Endothelial cell of umbilical vein (primary cell): ENCODE results near the gene SPRY4. TPM values are rescaled to one million over a fixed set of nuclear protein-coding genes. Genes with fewer than 3 reads are reported as not detected.

ENCODE experiments used
- BruUV-seq: library from RNA; stranded (reverse); fragments of 400-500 nt; replicated peaks from 2 replicates; lab custom pipeline; 2021; lab: Mats Ljungman, UMichigan
- CTCF ChIA-PET: fragments of 300-600, 350-600 bp; sonication (Branson Sonifier 250); formaldehyde crosslinking; loops from one replicate; lab custom pipeline; 2021; ENCODE audit warnings: antibody characterized with exemption, inconsistent platforms; lab: Charles Lee
- POLR2A ChIA-PET: fragments of 300-600, 350-600 bp; sonication (Branson Sonifier 250); formaldehyde crosslinking; loops from one replicate; lab custom pipeline; 2021; ENCODE audit warnings: antibody characterized with exemption, inconsistent platforms; lab: Charles Lee
- DNase-seq: peaks from one replicate; pipeline ENCODE4 v3.0.0-alpha.2; 2011; ENCODE audit warnings: low read depth, low spot score
- FAIRE-seq: peaks from 2 replicates; lab custom pipeline; 2011; peaks lifted over from hg19 to GRCh38; lab: Jason Lieb, UNC
- H2AFZ ChIP-seq: 2 replicates; pipeline ENCODE4 v1.6.0; 2012; ENCODE audit warnings: low read depth, low read length, control low read depth, inconsistent platforms
- H3K27ac ChIP-seq: 2 replicates; pipeline ENCODE4 v1.5.1; 2011; ENCODE audit warnings: low read depth, mild to moderate bottlenecking, control low read depth, low read length, moderate library complexity; ENCODE audit not compliant: insufficient read depth
- H3K27me3 ChIP-seq, 2 experiments: 2 replicates each; pipeline versions ENCODE4 v1.6.0 to v1.6.1; 2011; ENCODE audit warnings: low read length in 2 of 2, mixed read lengths in 1 of 2; ENCODE audit not compliant: control insufficient read depth in 2 of 2, insufficient read depth in 2 of 2
- H3K36me3 ChIP-seq, 2 experiments: 2 replicates in 1 of 2; 3 replicates in 1 of 2; pipeline ENCODE4 v1.5.1; 2011; ENCODE audit warnings: low read length in 2 of 2, mild to moderate bottlenecking in 1 of 2, moderate library complexity in 1 of 2; ENCODE audit not compliant: control insufficient read depth in 2 of 2, insufficient read depth in 2 of 2; ENCODE audit errors: extremely low read depth in 1 of 2
- H3K4me1 ChIP-seq: 3 replicates; pipeline ENCODE4 v1.5.1; 2011; ENCODE audit warnings: mild to moderate bottlenecking, low read length; ENCODE audit not compliant: control insufficient read depth, insufficient read depth; ENCODE audit errors: extremely low read depth
- H3K4me2 ChIP-seq: 2 replicates; pipeline ENCODE4 v1.6.1; 2011; ENCODE audit warnings: low read length, control low read depth, mixed read lengths; ENCODE audit not compliant: insufficient read depth
- H3K4me3 ChIP-seq, 3 experiments: fragments of 200-600 bp in 1 of 3; sonication (generic), shearing (Covaris generic) in 1 of 3; replicated peaks in 1 of 3; 2 replicates each; pipeline ENCODE4 v1.5.1; 2011 to 2016; ENCODE audit warnings: control low read depth in 3 of 3, low read length in 3 of 3, mild to moderate bottlenecking in 2 of 3, inconsistent platforms in 1 of 3, low read depth in 1 of 3, moderate library complexity in 1 of 3; ENCODE audit not compliant: insufficient read depth in 1 of 3
- H3K79me2 ChIP-seq: 2 replicates; pipeline ENCODE4 v1.6.0; 2012; ENCODE audit warnings: low read length, inconsistent platforms; ENCODE audit not compliant: control insufficient read depth, insufficient read depth
- H3K9ac ChIP-seq: replicated peaks from 2 replicates; pipeline ENCODE3; 2011; ENCODE audit warnings: low read length, control low read depth; ENCODE audit not compliant: insufficient read depth; ENCODE audit errors: extremely low read depth
- H3K9me1 ChIP-seq: replicated peaks from 3 replicates; pipeline ENCODE4 v1.6.0; 2011; ENCODE audit warnings: mild to moderate bottlenecking, low read length; ENCODE audit not compliant: control insufficient read depth, insufficient read depth; ENCODE audit errors: extremely low read depth
- H3K9me3 ChIP-seq: replicated peaks from 2 replicates; pipeline ENCODE4 v1.5.1; 2012; ENCODE audit warnings: low read length, inconsistent platforms; ENCODE audit not compliant: control insufficient read depth, insufficient read depth
- H4K20me1 ChIP-seq: replicated peaks from 2 replicates; pipeline ENCODE3; 2011; ENCODE audit warnings: mild to moderate bottlenecking, low read length; ENCODE audit not compliant: control insufficient read depth, insufficient read depth; ENCODE audit errors: extremely low read depth
- EZH2 ChIP-seq: IDR thresholded peaks from 2 replicates; pipeline ENCODE4 v1.6.1; 2012; ENCODE audit warnings: borderline replicate concordance, low read depth, mild to moderate bottlenecking, moderate library complexity, low read length, inconsistent platforms; ENCODE audit not compliant: severe bottlenecking
- FOS ChIP-seq: IDR thresholded peaks from 2 replicates; pipeline ENCODE4 v1.6.1; 2011; ENCODE audit warnings: mild to moderate bottlenecking, low read length, moderate library complexity, borderline replicate concordance; ENCODE audit not compliant: insufficient read depth
- GATA2 ChIP-seq: IDR thresholded peaks from 2 replicates; pipeline ENCODE4 v1.7.0; 2011; ENCODE audit warnings: low read depth, mild to moderate bottlenecking, moderate library complexity, mixed read lengths, low read length; ENCODE audit not compliant: insufficient read length, insufficient read depth
- JUN ChIP-seq: IDR thresholded peaks from 2 replicates; pipeline ENCODE4 v1.6.1; 2011; ENCODE audit warnings: borderline replicate concordance, low read depth; ENCODE audit not compliant: insufficient read length, insufficient read depth
- MYC ChIP-seq: IDR thresholded peaks from one replicate; pipeline ENCODE4 v1.6.1; 2011; ENCODE audit warnings: mild to moderate bottlenecking, low read depth, low read length
- POLR2A ChIP-seq: IDR thresholded peaks from 2 replicates; pipeline ENCODE4 v1.6.1; 2012; ENCODE audit warnings: low read depth, mild to moderate bottlenecking, control low read depth, low read length
- POLR2AphosphoS5 ChIP-seq: IDR thresholded peaks from 2 replicates; pipeline ENCODE4 v1.6.1; 2012; ENCODE audit warnings: low read depth, mild to moderate bottlenecking, control low read depth, low read length, moderate library complexity; ENCODE audit not compliant: insufficient read depth
- dilution Hi-C: fragments of 300-500 bp; cut with MboI; formaldehyde crosslinking; loops from one replicate; pipeline ENCODE4 v1.15.0; 2019; ENCODE audit warnings: low sequenced_read_pairs; ENCODE audit not compliant: extremely low pct_ligation_motif_present
- intact Hi-C: fragments of 100-400 bp; cut with micrococcal nuclease; formaldehyde crosslinking; loops from one replicate; pipeline ENCODE4 v1.10.0; 2022
- polyA plus RNA-seq, 4 experiments: library from polyadenylated mRNA; depleted of rRNA in 3 of 4; stranded (reverse) in 3 of 4; unstranded in 1 of 4; fragments of >200 nt; gene quantifications; 2 replicates each; pipeline versions ENCODE4 v1.2.1 to v1.2.3, GENCODE V29; 2011 to 2012; ENCODE audit warnings: missing spikeins in 1 of 4
- total RNA-seq: library from RNA; stranded (reverse); gene quantifications from 2 replicates; pipeline ENCODE4 v1.2.3, GENCODE V29; 2021
- TF ChIP-seq, protein P1 (sequence below), 2 donors: IDR thresholded peaks; 1 replicate in 1 of 2; 2 replicates in 1 of 2; pipeline ENCODE4 v1.5.1; 2011; ENCODE audit warnings: low read length in 2 of 2, mild to moderate bottlenecking in 2 of 2, moderate library complexity in 2 of 2, control low read depth in 1 of 2, inconsistent platforms in 1 of 2, low read depth in 1 of 2; ENCODE audit not compliant: insufficient read depth in 1 of 2; ENCODE audit errors: extremely low read depth in 1 of 2
- TF ChIP-seq, protein P2 (sequence below): IDR thresholded peaks from 2 replicates; pipeline ENCODE4 v1.6.1; 2011; ENCODE audit not compliant: insufficient read depth, insufficient read length

Gene SPRY4
- total and polyA plus RNA-seq, 2 donors (not counting 3 experiments of a cell fraction or from before 2014, with no cell fraction given): 9.3 to 33.9 TPM

DNA sequence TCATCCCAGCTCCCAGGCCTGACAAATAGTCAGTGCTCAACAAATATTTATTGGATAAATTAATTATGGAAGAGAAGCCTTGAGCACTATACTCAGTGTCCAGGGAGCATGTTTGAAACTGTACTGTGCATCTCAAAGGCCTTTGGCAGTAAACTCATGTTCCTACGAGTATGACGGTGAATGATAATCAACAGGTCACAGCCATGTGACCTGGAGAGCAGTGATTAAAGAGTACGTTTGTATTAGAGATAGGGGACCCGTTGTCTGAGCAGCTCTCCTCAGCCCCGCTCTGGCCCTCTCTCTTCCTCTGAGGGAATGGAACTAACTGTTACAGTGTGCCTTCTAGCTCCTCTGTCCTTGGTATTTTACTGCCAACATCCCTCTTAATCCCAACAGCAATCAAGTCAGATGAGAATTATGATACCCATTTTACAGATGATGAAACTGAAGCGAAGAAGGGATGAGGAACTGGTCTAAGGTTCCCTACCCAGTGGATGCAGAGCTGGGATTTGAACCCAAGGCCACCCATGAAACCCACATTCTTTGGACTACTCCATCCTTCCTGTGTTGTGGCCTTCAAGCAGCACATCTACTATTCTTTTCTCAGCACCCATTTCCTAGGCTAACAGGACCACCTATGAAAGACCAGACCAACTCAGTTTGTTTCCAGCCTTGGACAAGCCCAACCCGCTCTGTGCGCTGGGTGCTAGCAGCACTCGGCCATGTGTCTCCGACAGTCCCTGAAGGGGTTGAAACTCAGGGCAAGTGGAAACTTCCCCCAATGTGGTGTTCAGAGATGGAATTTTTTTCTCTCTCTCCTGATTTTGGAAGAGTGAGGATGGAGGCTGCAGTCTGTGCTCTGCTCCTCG, 34.9 kb downstream of the SPRY4 start:
- no peak overlapping the region for H3K4me3 ChIP-seq
- ChIA-PET CTCF (interaction anchor here (1.0 to 1.8 kb wide), 5 partner anchors 9 to 259 kb away, joined by 3 to 9 read pairs (median 4); partner anchors contain the start of gene SPRY4), POLR2A (no interaction called here)
- DNase-seq (no peak), FAIRE-seq (no peak)
- H2AFZ ChIP-seq: no peak overlapping the region
- H3K9me1 ChIP-seq: no peaks in the 10 kb centered on the region
- H3K4me1 ChIP-seq: peaks cover 47% of the 10 kb centered on the region
- H3K79me2 ChIP-seq: no peaks in the 10 kb centered on the region
- H3K9ac ChIP-seq: peak overlapping the region; percentile 47
- no peaks in the 10 kb centered on the region for H4K20me1 ChIP-seq
- dilution Hi-C loops (no loop called here), intact Hi-C loops (loop anchor here (1.0 kb wide), 2 partner anchors 39 to 67 kb away; no protein-coding TSS in a partner anchor)
- H3K27me3 ChIP-seq: no peaks in the 10 kb centered on the region
- H3K9me3 ChIP-seq: no peaks in the 10 kb centered on the region
- no peak overlapping the region for H3K4me2 ChIP-seq
- H3K36me3 ChIP-seq: no peaks in the 10 kb centered on the region
- no TSS peak for BruUV-seq
- H3K27ac ChIP-seq: peak overlapping the region; percentile 48
- TF ChIP-seq, protein P1, sequence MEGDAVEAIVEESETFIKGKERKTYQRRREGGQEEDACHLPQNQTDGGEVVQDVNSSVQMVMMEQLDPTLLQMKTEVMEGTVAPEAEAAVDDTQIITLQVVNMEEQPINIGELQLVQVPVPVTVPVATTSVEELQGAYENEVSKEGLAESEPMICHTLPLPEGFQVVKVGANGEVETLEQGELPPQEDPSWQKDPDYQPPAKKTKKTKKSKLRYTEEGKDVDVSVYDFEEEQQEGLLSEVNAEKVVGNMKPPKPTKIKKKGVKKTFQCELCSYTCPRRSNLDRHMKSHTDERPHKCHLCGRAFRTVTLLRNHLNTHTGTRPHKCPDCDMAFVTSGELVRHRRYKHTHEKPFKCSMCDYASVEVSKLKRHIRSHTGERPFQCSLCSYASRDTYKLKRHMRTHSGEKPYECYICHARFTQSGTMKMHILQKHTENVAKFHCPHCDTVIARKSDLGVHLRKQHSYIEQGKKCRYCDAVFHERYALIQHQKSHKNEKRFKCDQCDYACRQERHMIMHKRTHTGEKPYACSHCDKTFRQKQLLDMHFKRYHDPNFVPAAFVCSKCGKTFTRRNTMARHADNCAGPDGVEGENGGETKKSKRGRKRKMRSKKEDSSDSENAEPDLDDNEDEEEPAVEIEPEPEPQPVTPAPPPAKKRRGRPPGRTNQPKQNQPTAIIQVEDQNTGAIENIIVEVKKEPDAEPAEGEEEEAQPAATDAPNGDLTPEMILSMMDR (IDR thresholded peaks at IDR 0.05; ENCODE audit: extremely low read depth in 1 of 2, insufficient read depth in 1 of 2, low read depth in 1 of 2, low read length in 2 of 2): no peak
- TF ChIP-seq JUN (no peak), FOS (no peak), POLR2A (no peak), MYC (no peak), GATA2 (no peak), POLR2AphosphoS5 (no peak), EZH2 (no peak)
- TF ChIP-seq, protein P2, sequence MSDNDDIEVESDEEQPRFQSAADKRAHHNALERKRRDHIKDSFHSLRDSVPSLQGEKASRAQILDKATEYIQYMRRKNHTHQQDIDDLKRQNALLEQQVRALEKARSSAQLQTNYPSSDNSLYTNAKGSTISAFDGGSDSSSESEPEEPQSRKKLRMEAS: no peak
